MM.1S (cell line): ENCODE data around the gene HSD17B14.

Experiments used
- EZH2 ChIP-seq: fragments of 300-600 bp; sonication (generic); optimal IDR thresholded peaks from 2 replicates; pipeline ENCODE3; 2017; ENCODE audit warnings: low read depth, mild to moderate bottlenecking, antibody characterized with exemption, low read length, mixed read lengths
- EZH2phosphoT487 ChIP-seq: fragments of 300-600 bp; sonication (generic); IDR thresholded peaks from 2 replicates; pipeline ENCODE4 v1.6.1; 2018; ENCODE audit warnings: antibody characterized with exemption, low read length
- TF ChIP-seq, protein P1 (sequence below): fragments of 300-600 bp; sonication (generic); IDR thresholded peaks from 2 replicates; pipeline ENCODE4 v1.5.1; 2016; ENCODE audit warnings: antibody characterized with exemption, low read length, mixed read lengths

DNA sequence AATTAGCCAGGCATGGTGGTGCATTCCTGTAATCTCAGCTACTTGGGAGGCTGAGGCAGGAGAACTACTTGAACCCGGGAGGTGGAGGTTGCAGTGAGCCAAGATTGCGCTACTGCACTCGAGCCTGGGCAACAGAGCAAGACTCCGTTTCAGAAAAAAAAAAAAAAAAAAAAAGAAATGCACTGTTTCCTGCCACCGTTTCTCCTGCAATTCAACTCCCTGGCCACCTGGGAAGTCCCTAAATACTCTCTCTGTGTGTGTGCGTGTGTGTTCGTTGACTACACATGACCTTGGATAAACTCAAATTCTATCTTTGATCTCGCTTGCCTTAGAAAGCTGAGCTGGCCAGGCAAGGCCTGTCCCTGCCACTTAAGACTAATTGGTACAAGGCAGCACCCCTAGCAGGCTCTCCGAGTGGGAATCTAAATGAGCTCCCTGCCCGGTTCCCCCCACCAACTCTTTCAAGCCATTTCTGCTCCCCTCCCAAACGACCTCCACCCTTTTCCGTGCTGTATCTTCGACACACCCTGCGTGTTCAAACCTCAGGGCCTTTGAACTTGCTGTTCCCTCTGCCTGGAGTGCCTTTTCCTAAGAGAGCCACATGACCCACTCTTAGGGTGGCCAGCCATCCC lies 20.3 kb downstream of the HSD17B14 start:
- TF ChIP-seq, protein P1, sequence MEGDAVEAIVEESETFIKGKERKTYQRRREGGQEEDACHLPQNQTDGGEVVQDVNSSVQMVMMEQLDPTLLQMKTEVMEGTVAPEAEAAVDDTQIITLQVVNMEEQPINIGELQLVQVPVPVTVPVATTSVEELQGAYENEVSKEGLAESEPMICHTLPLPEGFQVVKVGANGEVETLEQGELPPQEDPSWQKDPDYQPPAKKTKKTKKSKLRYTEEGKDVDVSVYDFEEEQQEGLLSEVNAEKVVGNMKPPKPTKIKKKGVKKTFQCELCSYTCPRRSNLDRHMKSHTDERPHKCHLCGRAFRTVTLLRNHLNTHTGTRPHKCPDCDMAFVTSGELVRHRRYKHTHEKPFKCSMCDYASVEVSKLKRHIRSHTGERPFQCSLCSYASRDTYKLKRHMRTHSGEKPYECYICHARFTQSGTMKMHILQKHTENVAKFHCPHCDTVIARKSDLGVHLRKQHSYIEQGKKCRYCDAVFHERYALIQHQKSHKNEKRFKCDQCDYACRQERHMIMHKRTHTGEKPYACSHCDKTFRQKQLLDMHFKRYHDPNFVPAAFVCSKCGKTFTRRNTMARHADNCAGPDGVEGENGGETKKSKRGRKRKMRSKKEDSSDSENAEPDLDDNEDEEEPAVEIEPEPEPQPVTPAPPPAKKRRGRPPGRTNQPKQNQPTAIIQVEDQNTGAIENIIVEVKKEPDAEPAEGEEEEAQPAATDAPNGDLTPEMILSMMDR: 0 out of 2 replicates have a peak, but pooled peaks have one; percentile 5
- TF ChIP-seq EZH2 (no peak), EZH2phosphoT487 (no peak)
